ENCODE results near the gene EFHC2.

DNA sequence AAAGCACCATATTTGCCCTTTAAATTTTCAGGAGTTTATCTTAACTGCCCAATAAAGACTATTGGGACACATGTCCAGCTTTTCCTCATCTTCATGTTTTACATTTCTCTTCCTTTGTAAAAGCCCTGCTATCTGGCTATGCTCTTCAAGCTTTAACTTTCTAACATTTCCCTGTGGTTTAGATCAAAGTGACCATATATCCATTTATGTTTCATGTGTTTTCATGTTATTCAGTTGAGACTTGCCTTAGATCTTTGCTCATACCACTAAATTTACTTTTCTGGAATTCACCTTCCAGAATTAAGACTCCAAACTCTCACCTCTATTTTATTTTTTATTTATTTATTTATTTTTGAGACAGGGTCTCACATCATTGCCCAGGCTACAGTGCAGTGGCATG is 78.5 kb downstream of the EFHC2 start:
- TF ChIP-seq, protein P1, sequence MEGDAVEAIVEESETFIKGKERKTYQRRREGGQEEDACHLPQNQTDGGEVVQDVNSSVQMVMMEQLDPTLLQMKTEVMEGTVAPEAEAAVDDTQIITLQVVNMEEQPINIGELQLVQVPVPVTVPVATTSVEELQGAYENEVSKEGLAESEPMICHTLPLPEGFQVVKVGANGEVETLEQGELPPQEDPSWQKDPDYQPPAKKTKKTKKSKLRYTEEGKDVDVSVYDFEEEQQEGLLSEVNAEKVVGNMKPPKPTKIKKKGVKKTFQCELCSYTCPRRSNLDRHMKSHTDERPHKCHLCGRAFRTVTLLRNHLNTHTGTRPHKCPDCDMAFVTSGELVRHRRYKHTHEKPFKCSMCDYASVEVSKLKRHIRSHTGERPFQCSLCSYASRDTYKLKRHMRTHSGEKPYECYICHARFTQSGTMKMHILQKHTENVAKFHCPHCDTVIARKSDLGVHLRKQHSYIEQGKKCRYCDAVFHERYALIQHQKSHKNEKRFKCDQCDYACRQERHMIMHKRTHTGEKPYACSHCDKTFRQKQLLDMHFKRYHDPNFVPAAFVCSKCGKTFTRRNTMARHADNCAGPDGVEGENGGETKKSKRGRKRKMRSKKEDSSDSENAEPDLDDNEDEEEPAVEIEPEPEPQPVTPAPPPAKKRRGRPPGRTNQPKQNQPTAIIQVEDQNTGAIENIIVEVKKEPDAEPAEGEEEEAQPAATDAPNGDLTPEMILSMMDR (optimal IDR thresholded peaks at IDR 0.05 in 1 of 3, IDR thresholded peaks at IDR 0.05 in 1 of 3, conservative IDR thresholded peaks at IDR 0.05 in 1 of 3; ENCODE audit: extremely low read depth in 1 of 3, insufficient read depth in 2 of 3, low read length in 3 of 3), result no peak
- no peak for TF ChIP-seq EZH2 (IDR thresholded peaks at IDR 0.05; ENCODE audit: low read length)
